Endothelial cell of hepatic sinusoid (primary cell): ENCODE data around the gene ANKRD55.
"Not testable (repeated sequence)": the region's sequence is repeated elsewhere in the genome, so short reads cannot be mapped to it uniquely, and the experiment has no call there.

Source experiments
- in situ Hi-C: cut with HindIII; loops from 2 replicates; pipeline ENCODE4 v1.10.0; 2017; ENCODE audit warnings: low sequenced_read_pairs

ANKRD55 gene

GRCh38 chr5:56112526-56113121, 120.5 kb downstream of the ANKRD55 start:
- in situ Hi-C loops, result no loop called here

- in situ Hi-C loops, result no loop called here
These were observed 121.7 kb downstream of the ANKRD55 start for GRCh38 chr5:56111404-56111781.

DNA sequence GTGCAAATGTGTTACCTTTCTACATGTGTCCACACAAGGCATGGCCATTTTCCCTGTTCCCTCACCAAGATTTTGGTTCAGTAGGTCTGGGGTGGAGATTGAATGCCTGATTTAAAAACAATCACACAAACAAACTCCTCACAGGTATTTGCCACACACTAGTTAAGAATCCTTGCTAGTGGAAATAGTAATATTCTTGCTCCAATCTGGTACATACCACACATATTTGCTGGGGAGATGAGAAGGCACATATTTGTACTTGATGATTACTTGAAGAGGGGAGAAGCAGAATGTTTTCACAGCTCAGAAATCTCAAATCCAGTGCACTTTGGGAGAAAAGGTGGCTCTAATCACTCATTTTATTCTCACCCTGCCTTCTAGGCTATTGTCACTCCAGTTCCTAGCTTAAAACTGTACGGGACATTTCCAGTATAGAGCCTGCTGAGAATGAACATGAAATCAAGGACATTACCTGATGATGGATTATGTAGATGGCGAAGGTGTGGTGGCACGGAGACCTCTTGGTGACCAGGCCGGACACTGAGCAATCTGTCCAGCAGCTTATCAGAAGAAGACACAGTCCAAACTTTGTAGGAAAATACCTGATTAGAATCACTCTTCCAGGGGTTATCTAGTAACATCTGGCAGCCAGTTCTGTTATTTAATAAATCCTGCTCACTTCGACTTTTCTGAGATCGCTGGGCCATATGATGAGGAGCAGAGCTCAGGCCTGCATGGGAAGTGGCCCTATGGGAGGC, 122.3 kb downstream of the ANKRD55 start:
- in situ Hi-C loops, result no loop called here

DNA sequence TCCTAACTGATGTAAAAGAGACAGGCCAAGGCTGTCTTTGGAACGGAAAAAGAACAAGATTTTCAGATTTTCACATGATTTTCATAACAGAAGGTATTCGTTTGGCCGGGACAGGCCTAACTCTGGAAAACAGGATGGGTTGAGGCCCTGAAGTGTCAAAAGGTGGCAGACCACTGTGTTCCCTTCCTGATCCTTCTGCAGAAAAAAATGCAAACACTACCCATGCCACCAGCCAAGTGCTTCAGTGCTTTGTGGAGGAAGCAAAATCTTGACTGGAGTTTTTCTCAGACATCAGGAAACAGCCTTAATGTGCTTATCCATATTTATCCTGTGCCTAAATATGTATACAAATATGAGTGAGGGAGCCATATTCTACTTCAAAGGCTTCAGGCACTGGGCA, 124.9 kb downstream of the ANKRD55 start:
- in situ Hi-C loops, result no loop called here

- in situ Hi-C loops, result no loop called here
These were observed 126.3 kb downstream of the ANKRD55 start for GRCh38 chr5:56106837-56107236.

GRCh38 chr5:56105511-56106291, 127.4 kb downstream of the ANKRD55 start:
- in situ Hi-C loops, result no loop called here

- in situ Hi-C loops, result no loop called here
These were observed 130.2 kb downstream of the ANKRD55 start for GRCh38 chr5:56102889-56103288.

- in situ Hi-C loops, result not testable (repeated sequence)
These were observed 130.9 kb downstream of the ANKRD55 start for GRCh38 chr5:56102207-56102606.

DNA sequence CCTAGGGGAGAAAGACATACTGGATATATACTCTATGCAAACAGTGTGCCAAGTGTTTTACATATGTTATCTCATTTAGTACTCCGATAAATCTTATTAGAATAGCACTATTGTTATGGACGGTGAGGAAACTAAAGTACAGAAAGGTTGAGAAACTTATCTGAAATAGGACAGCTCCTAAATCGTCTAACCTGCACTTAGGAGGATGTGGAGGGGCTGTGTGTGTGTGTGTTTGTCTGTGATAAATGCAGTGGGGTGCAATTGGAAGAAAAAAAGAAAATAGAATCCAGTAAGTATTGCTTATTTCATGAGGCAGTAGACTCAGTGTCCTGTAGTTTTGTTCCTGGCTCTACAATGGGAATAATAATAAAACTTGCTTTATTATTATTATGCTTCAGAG, 131.9 kb downstream of the ANKRD55 start:
- in situ Hi-C loops, result no loop called here

GRCh38 chr5:56100439-56101176, 132.5 kb downstream of the ANKRD55 start:
- in situ Hi-C loops, result no loop called here

DNA sequence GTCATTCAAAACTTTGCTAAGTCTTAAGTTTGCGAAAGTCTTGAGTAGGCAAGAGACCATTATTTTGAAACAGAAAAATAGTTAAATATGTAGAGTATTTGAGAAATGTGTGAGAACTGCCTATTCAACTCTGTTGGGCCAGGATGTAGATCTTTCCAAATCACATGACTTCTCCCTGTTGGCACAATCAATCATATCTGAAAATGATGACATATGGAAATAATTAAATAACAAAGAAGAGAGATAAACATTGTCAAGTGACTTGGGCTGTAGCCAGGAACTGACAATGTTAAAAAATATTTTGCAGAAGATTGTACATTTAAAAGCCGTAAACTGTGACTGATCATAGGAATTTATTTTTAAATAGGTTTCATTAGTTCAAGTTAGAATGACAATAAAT, 133.8 kb downstream of the ANKRD55 start:
- in situ Hi-C loops, result no loop called here

GRCh38 chr5:56097055-56097454, 136.1 kb downstream of the ANKRD55 start:
- in situ Hi-C loops, result no loop called here

DNA sequence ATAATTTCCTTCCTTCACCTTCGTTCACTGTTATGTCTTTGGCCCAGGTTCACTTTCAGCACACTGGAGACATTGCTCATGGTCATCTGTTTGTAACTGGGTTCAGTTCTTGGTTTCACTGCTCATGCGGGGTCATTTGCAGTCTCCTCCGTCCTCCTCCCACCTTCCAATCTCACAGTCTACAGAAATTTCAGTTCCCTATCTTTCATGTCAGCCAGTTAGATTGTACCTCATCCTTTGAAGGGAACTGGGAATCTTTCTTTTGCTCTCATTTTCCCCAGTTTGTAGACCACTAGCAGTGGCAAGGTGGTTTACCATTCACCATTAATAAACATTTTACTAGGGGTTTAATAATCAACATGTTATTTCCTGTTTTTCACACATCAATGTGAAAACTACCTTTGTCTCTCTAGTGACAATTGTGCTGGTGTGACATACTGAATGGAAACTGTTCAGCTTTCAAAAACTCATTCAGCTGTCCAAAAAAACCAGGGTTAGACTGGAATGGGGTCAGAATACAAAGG, 137.5 kb downstream of the ANKRD55 start:
- in situ Hi-C loops, result no loop called here

GRCh38 chr5:56094579-56095361, 138.4 kb downstream of the ANKRD55 start:
- in situ Hi-C loops, result no loop called here

DNA sequence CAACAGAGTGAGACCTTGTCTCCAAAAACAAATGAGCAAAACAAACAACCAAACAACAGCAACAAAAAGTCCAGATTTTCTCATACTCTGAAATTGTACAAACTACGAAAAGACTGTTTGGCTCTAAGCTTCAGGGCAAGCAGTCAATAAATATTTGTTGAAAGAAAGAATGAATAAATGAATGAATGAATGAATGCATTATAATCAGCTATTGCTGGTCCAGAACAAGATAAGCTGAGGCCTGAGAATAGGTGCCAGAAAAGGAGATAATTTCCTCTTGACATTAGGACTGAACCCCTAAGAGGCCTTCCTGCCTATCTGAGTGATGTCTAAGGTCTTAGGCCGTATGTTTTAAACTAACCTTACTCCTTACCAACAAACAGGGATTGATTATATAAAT, 139.2 kb downstream of the ANKRD55 start:
- in situ Hi-C loops, result no loop called here

GRCh38 chr5:56092115-56092514, 141.0 kb downstream of the ANKRD55 start:
- in situ Hi-C loops, result no loop called here

- in situ Hi-C loops, result no loop called here
These were observed 141.5 kb downstream of the ANKRD55 start for GRCh38 chr5:56091664-56092063.

- in situ Hi-C loops, result no loop called here
These were observed 142.2 kb downstream of the ANKRD55 start for GRCh38 chr5:56090793-56091460.

- in situ Hi-C loops, result no loop called here
These were observed 143.9 kb downstream of the ANKRD55 start for GRCh38 chr5:56088967-56089829.
